Small intestine (tissue), 7 donors: ENCODE measurements around the gene ZNF37A. TPM values are rescaled to one million over a fixed set of nuclear protein-coding genes. Genes with fewer than 3 reads are reported as not detected.
"Not testable (repeated sequence)": the region's sequence is repeated elsewhere in the genome, so short reads cannot be mapped to it uniquely, and the experiment has no call there.

Source experiments
- DNase-seq, 2 donors: peaks; one replicate each; pipeline versions ENCODE4 v3.0.0 to v3.0.0-alpha.2; 2013
- FAIRE-seq: peaks from 2 replicates; lab custom pipeline; 2012; peaks lifted over from hg19 to GRCh38; lab: Jason Lieb, UNC
- H3K27ac ChIP-seq, 3 donors: one replicate each; pipeline ENCODE4 v1.5.1; 2013; ENCODE audit warnings: low read length in 2 of 3, mild to moderate bottlenecking in 2 of 3, control low read depth in 1 of 3, inconsistent platforms in 1 of 3, low read depth in 1 of 3, moderate library complexity in 1 of 3
- H3K27me3 ChIP-seq, 3 donors: one replicate each; pipeline ENCODE4 v1.6.1; 2013; ENCODE audit warnings: low read length in 3 of 3, inconsistent platforms in 1 of 3; ENCODE audit not compliant: control insufficient read depth in 3 of 3, insufficient read depth in 3 of 3
- H3K36me3 ChIP-seq, 3 donors: one replicate each; pipeline ENCODE4 v1.6.1; 2013; ENCODE audit warnings: low read length in 3 of 3, inconsistent platforms in 1 of 3, low read depth in 1 of 3, mild to moderate bottlenecking in 1 of 3, moderate library complexity in 1 of 3; ENCODE audit not compliant: control insufficient read depth in 3 of 3, insufficient read depth in 2 of 3
- H3K4me1 ChIP-seq, 3 donors: one replicate each; pipeline ENCODE4 v1.6.1; 2013; ENCODE audit warnings: low read length in 2 of 3, inconsistent platforms in 1 of 3, low read depth in 1 of 3, mild to moderate bottlenecking in 1 of 3, moderate library complexity in 1 of 3; ENCODE audit not compliant: control insufficient read depth in 3 of 3, insufficient read depth in 2 of 3
- H3K4me3 ChIP-seq, 3 donors: one replicate each; pipeline ENCODE4 v1.5.1; 2013; ENCODE audit warnings: low read length in 3 of 3, control low read depth in 1 of 3, inconsistent platforms in 1 of 3, low read depth in 1 of 3, mild to moderate bottlenecking in 1 of 3, moderate library complexity in 1 of 3
- H3K9me3 ChIP-seq, 2 donors: one replicate each; pipeline ENCODE4 v1.6.1; 2013; ENCODE audit warnings: low read depth in 1 of 2, low read length in 1 of 2; ENCODE audit not compliant: control insufficient read depth in 2 of 2, insufficient read depth in 1 of 2
- WGBS, 3 donors: extraction: QIAGEN DNeasy Blood & Tissue Kit; methylation state at CpG; one replicate each; pipeline ENCODE4 v1.1.7; 2013; 5-methylcytosine and 5-hydroxymethylcytosine counted together
- polyA plus RNA-seq, 4 donors: library from polyadenylated mRNA; stranded (reverse) in 3 of 4; unstranded in 1 of 4; fragments of 200-250 nt in 3 of 4; fragments of 120-200 nt in 1 of 4; gene quantifications; one replicate each; pipeline versions ENCODE4 v1.2.1 to v1.2.3, GENCODE V29; 2013
- donor health status: healthy with polysubstance abuse.
- donor health status: control.
- donor health status: control.
- donor health status: Bipolar disorder and iron deficiency.
- donor health status: healthy.

Gene ZNF37A
- polyA plus RNA-seq, 4 donors = 2.2 to 11.6 (median 3.5) TPM

DNA sequence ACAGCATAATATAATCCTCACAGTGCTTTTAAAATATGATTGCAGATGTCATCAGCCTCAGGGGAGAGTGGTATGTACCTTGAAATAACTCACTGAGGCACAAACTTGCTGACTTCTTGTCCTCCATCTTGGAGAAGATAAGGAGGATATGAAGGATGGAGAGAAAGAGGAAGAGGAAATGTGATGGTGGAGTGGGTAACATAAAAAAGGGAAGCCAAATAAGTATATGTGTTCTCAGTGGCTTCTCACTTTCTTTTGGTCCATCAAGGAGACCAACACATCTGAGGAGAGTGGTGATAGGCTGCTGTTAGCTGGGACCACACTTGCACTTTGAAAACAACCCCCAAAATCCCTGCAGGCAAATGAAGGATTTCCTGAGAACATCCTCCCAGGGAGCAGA is 21.6 kb upstream of the ZNF37A start:
- Histone ChIP-seq H3K36me3 (no peaks in the 10 kb centered on the region), H3K4me1 (no peaks in the 10 kb centered on the region), H3K27me3 (no peaks in the 10 kb centered on the region), H3K4me3 (no peak overlapping the region), H3K9me3 (peaks cover 2 to 10% of the 10 kb centered on the region in 2 donors), H3K27ac (no peak overlapping the region)
- no peak for DNase-seq
- FAIRE-seq = no peak

GRCh38 chr10:38076687-38077086 is 17.4 kb upstream of the ZNF37A start:
- H3K36me3 ChIP-seq = no peaks in the 10 kb centered on the region
- no peak overlapping the region for H3K27ac ChIP-seq
- FAIRE-seq = no peak
- no peaks in the 10 kb centered on the region for H3K4me1 ChIP-seq
- 70 to 74% (median 74%) methylated on average over 2 of the region's 2 CpGs for WGBS, 3 donors
- peaks cover 2 to 10% of the 10 kb centered on the region in 2 donors for H3K9me3 ChIP-seq
- DNase-seq = no peak
- no peak overlapping the region for H3K4me3 ChIP-seq
- H3K27me3 ChIP-seq = no peaks in the 10 kb centered on the region

DNA sequence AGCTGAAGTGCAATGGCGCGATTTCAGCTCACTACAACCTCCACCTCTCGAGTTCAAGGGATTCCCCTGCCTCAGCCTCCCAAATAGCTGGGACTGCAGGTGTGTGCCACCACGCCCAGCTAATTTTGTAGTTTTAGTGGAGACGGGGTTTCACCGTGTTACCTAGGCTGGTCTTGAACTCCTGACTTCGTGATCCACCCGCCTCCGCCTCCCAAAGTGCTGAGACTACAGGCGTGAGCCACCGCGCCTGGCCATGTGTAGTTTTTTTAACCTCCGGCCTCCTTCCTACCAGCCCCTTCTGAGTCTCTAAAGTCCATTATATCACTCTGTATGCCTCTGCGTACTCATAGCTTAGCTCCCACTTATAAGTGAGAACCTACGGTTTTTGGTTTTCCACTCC is 819 bp upstream of the ZNF37A start:
- WGBS, 3 donors = 92 to 95% (median 94%) methylated on average over 15 of the region's 15 CpGs
- H3K27ac ChIP-seq, H3K4me1 ChIP-seq, H3K36me3 ChIP-seq, FAIRE-seq, H3K27me3 ChIP-seq, DNase-seq, H3K9me3 ChIP-seq: not testable (repeated sequence)
- peak overlapping the region in 2 of 3 donors; percentile 31 to 95 for H3K4me3 ChIP-seq

GRCh38 chr10:38093816-38094157 is 350 bp upstream of the ZNF37A start:
- Histone ChIP-seq H3K9me3 (no peaks in the 10 kb centered on the region), H3K4me3 (peak overlapping the region; percentile 31 to 95 (median 88)), H3K27ac (peak overlapping the region in 1 of 3 donors; percentile 37), H3K4me1 (peaks cover 0 to 2% (median 0%) of the 10 kb centered on the region in 3 donors), H3K36me3 (peaks cover 0 to 8% (median 5%) of the 10 kb centered on the region in 3 donors), H3K27me3 (no peaks in the 10 kb centered on the region)
- DNase-seq (no peak), FAIRE-seq (no peak)
- 4 to 12% (median 9%) methylated on average over 16 of the region's 16 CpGs for WGBS, 3 donors

DNA sequence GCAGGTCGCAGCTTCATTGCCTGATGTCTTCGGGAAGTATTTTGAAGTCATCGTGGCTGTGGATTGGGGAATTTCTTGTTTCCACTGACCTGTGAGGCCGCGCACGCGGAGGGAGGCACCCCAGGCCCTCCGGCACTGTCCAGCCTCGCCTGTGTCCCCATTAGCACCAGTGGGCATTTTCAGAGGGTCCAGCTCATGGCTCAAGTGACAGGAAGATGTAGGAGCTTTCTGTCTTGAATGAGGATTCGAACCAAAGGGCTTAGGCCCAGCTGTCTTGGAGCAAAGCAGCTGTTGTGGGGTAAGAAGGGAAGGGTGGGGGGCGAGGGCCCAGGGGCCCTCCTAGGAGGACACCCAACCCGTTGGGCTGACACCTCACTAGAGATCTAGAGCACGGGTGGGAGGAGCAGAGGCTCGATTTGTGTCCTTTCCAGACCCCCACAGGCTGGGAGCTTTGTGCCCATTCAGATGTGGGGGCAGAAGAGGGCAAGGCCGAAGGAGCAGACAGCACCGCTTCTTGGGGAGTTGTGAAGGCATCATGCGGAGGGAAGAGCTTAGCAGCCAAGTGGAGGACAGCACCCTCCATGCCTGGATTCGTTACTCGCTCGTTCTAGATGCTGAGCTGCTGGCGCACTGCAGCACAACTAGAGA is 914 bp downstream of the ZNF37A start:
- Histone ChIP-seq H3K4me3 (peak overlapping the region; percentile 84 to 95 (median 88)), H3K27me3 (no peaks in the 10 kb centered on the region), H3K9me3 (peaks cover 0 to 4% of the 10 kb centered on the region in 2 donors), H3K27ac (peak overlapping the region; percentile 2 to 92 (median 70)), H3K4me1 (peaks cover 0 to 2% (median 0%) of the 10 kb centered on the region in 3 donors), H3K36me3 (peaks cover under 1 to 8% (median 5%) of the 10 kb centered on the region in 3 donors)
- WGBS, 3 donors = 52 to 58% (median 53%) methylated on average over 21 of the region's 21 CpGs
- DNase-seq (no peak), FAIRE-seq (no peak)

- WGBS, 3 donors = 92 to 100% (median 92%) methylated on average over 1 of the region's 1 CpG
- no peaks in the 10 kb centered on the region for H3K4me1 ChIP-seq
- no peak for FAIRE-seq
- H3K9me3 ChIP-seq = peaks cover 1 to 30% of the 10 kb centered on the region in 2 donors
- H3K27ac ChIP-seq = no peak overlapping the region
- no peak overlapping the region for H3K4me3 ChIP-seq
- H3K36me3 ChIP-seq = peaks cover 5 to 10% (median 8%) of the 10 kb centered on the region in 3 donors
- DNase-seq = no peak
- no peaks in the 10 kb centered on the region for H3K27me3 ChIP-seq
Observed at GRCh38 chr10:38102880-38103279, 8.7 kb downstream of the ZNF37A start.

DNA sequence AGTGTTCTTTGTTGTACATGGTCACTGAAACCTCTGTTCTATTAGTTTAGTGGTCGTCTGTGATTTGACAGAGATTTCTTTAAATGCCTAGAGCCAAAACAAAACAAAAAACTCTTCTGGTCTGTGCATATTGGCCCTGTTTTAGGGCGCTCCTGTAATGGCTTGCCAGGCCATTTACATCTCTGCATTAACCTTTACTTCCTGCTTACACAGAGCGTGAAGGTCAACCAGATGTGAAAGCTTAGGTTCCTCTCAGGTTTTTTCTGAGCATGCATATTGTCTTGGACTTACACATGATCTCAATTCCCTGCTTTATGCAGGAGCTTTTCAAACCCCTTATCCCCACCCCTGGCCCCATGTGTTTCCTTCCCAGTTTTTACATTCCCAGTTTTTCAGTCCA is 9.6 kb downstream of the ZNF37A start:
- no peak for FAIRE-seq
- 93 to 100% (median 96%) methylated on average over 3 of the region's 3 CpGs for WGBS, 3 donors

GRCh38 chr10:38112159-38112558 is 18.0 kb downstream of the ZNF37A start:
- no peak overlapping the region for H3K4me3 ChIP-seq
- WGBS, 3 donors = 95 to 98% (median 97%) methylated on average over 2 of the region's 2 CpGs
- FAIRE-seq (no peak), DNase-seq (no peak)
- H3K4me1 ChIP-seq = no peaks in the 10 kb centered on the region
- H3K27me3 ChIP-seq = no peaks in the 10 kb centered on the region
- H3K27ac ChIP-seq = no peak overlapping the region
- peaks cover 0 to 37% of the 10 kb centered on the region in 2 donors for H3K9me3 ChIP-seq
- peaks cover 9 to 22% (median 13%) of the 10 kb centered on the region in 3 donors for H3K36me3 ChIP-seq

More for the DNA sequence above, 9.6 kb downstream of the ZNF37A start:
- Histone ChIP-seq H3K27ac (no peak overlapping the region), H3K9me3 (peaks cover 1 to 31% of the 10 kb centered on the region in 2 donors), H3K36me3 (peaks cover 5 to 10% (median 8%) of the 10 kb centered on the region in 3 donors), H3K4me1 (no peaks in the 10 kb centered on the region), H3K27me3 (no peaks in the 10 kb centered on the region), H3K4me3 (no peak overlapping the region)
- no peak for DNase-seq
